Neural cell (in vitro differentiated cells): Measurements from ENCODE around the gene LRRC45. TPM values are rescaled to one million over a fixed set of nuclear protein-coding genes. Genes with fewer than 3 reads are reported as not detected.

Experiments
- H2AFZ ChIP-seq: fragments of 200-600, 300-800 bp; sonication (generic), shearing (Covaris generic); 2 replicates; pipeline ENCODE4 v1.6.0; 2014; ENCODE audit warnings: low read depth, mild to moderate bottlenecking, antibody characterized with exemption, low read length, moderate library complexity
- H3F3A ChIP-seq: fragments of 200-600 bp; shearing (Covaris generic); 2 replicates; pipeline ENCODE4 v1.6.1; 2016; ENCODE audit warnings: mild to moderate bottlenecking, moderate library complexity, mixed read lengths, antibody characterized with exemption, low read length; ENCODE audit not compliant: insufficient read depth, poor library complexity, severe bottlenecking
- H3K27ac ChIP-seq: fragments of 200-600, 300-800 bp; sonication (generic), shearing (Covaris generic); 2 replicates; pipeline ENCODE4 v1.5.1; 2014; ENCODE audit warnings: mild to moderate bottlenecking, low read length, moderate library complexity
- H3K27me3 ChIP-seq: fragments of 300-800, 200-600 bp; sonication (generic), shearing (Covaris generic); 2 replicates; pipeline ENCODE4 v1.6.0; 2014; ENCODE audit warnings: mild to moderate bottlenecking, low read depth, low read length, moderate library complexity; ENCODE audit not compliant: insufficient read depth
- H3K36me3 ChIP-seq: fragments of 300-800, 200-600 bp; sonication (generic), shearing (Covaris generic); 2 replicates; pipeline ENCODE4 v1.5.1; 2014; ENCODE audit warnings: mild to moderate bottlenecking, antibody characterized with exemption, low read length, moderate library complexity; ENCODE audit not compliant: insufficient read depth
- H3K4me2 ChIP-seq: fragments of 300-800, 200-600 bp; sonication (generic), shearing (Covaris generic); 2 replicates; pipeline ENCODE4 v1.6.0; 2014; ENCODE audit warnings: mild to moderate bottlenecking, low read length
- H3K4me3 ChIP-seq: fragments of 300-800, 200-600 bp; sonication (generic), shearing (Covaris generic); 2 replicates; pipeline ENCODE4 v1.5.1; 2014; ENCODE audit warnings: mild to moderate bottlenecking, low read length, moderate library complexity
- H3K79me2 ChIP-seq: fragments of 200-600 bp; shearing (Covaris generic); replicated peaks from 2 replicates; pipeline ENCODE4 v1.6.0; 2014; ENCODE audit warnings: mild to moderate bottlenecking, low read length, moderate library complexity; ENCODE audit not compliant: insufficient read depth
- H3K9ac ChIP-seq: fragments of 300-800, 200-600 bp; sonication (generic), shearing (Covaris generic); 2 replicates; pipeline ENCODE4 v1.6.1; 2016; ENCODE audit warnings: mild to moderate bottlenecking, low read length, mixed read lengths
- H3K9me2 ChIP-seq: fragments of 200-600 bp; shearing (Covaris generic); 2 replicates; pipeline ENCODE4 v1.6.1; 2016; ENCODE audit warnings: mild to moderate bottlenecking, low read length, mixed read lengths; ENCODE audit not compliant: insufficient read depth
- H3K9me3 ChIP-seq: fragments of 200-600, 300-800 bp; sonication (generic), shearing (Covaris generic); 2 replicates; pipeline ENCODE4 v1.6.1; 2016; ENCODE audit warnings: mild to moderate bottlenecking, mixed run types, low read length, moderate library complexity, mixed read lengths
- H4K20me1 ChIP-seq: fragments of 200-600 bp; shearing (Covaris generic); 2 replicates; pipeline ENCODE4 v1.6.1; 2016; ENCODE audit warnings: mild to moderate bottlenecking, mixed run types; ENCODE audit not compliant: insufficient read depth
- CTCF ChIP-seq: fragments of 450-650 bp; IDR thresholded peaks from 2 replicates; pipeline ENCODE4 v1.5.1; 2014; ENCODE audit warnings: antibody characterized with exemption, mild to moderate bottlenecking, moderate library complexity; ENCODE audit not compliant: poor library complexity, severe bottlenecking
- EP300 ChIP-seq: fragments of 450-650 bp; conservative IDR thresholded peaks from 2 replicates; pipeline ENCODE4 v1.6.1; 2014; ENCODE audit warnings: antibody characterized with exemption, mild to moderate bottlenecking, moderate library complexity; ENCODE audit not compliant: poor library complexity, severe bottlenecking
- EZH2 ChIP-seq: fragments of 200-600, 300-800 bp; shearing (Covaris generic), sonication (generic); IDR thresholded peaks from 2 replicates; pipeline ENCODE4 v1.6.1; 2014; ENCODE audit warnings: antibody characterized with exemption, low read length, borderline replicate concordance, mild to moderate bottlenecking; ENCODE audit not compliant: insufficient read depth, poor library complexity, severe bottlenecking
- MXI1 ChIP-seq: fragments of 450-650 bp; conservative IDR thresholded peaks from 2 replicates; pipeline ENCODE4 v1.6.1; 2014; ENCODE audit warnings: antibody characterized with exemption, mild to moderate bottlenecking; ENCODE audit not compliant: poor library complexity, severe bottlenecking
- POLR2AphosphoS5 ChIP-seq: IDR thresholded peaks from 2 replicates; pipeline ENCODE4 v1.6.1; 2012
- RAD21 ChIP-seq: fragments of 450-650 bp; conservative IDR thresholded peaks from 2 replicates; pipeline ENCODE4 v1.6.1; 2014; ENCODE audit warnings: antibody characterized with exemption, mild to moderate bottlenecking, moderate library complexity
- SMC3 ChIP-seq: fragments of 450-650 bp; conservative IDR thresholded peaks from 2 replicates; pipeline ENCODE4 v1.6.1; 2014; ENCODE audit warnings: antibody characterized with exemption, mild to moderate bottlenecking, moderate library complexity; ENCODE audit not compliant: poor library complexity
- TAF1 ChIP-seq: IDR thresholded peaks from 2 replicates; pipeline ENCODE4 v1.6.1; 2012; ENCODE audit warnings: low read depth
- polyA plus RNA-seq: library from polyadenylated mRNA; depleted of rRNA; stranded (reverse); fragments of >200 nt; gene quantifications from 2 replicates; pipeline ENCODE4 v1.2.3, GENCODE V29; 2014
- TF ChIP-seq, protein P1 (sequence below): IDR thresholded peaks from 2 replicates; pipeline ENCODE4 v1.6.1; 2012; ENCODE audit warnings: borderline replicate concordance

LRRC45 gene
- polyA plus RNA-seq, 1 donor from 2014 or later: 51.7 TPM

DNA sequence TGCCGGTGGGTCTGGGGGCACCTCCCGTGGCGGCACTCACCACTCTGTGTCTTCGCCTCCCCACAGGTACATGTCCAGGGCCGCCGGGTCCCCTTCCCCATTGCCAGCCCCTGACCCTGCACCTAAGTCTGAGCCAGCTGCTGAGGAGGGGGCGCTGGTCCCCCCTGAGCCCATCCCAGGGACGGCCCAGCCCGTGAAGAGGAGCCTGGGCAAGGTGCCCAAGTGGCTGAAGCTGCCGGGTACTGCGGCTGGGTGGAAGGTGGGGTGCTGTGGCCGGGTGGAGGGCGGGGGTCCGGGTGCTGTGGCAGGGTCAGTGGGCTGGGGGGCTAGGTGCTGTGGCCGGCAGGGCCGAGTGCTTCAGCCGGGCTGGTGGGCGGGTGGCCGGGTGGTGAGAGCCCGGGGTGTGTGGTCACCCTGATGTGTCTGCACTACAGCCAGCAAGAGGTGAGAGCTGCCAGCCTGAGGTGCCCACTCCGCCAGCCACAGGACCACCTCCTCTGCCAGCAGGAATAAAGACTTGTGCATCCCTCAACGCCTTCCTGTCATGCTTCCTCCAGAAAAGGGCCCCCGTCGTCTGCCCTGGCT, 6.1 kb upstream of the LRRC45 start:
- no peaks in the 10 kb centered on the region for H4K20me1 ChIP-seq
- no peak overlapping the region for H3K4me2 ChIP-seq
- no peak overlapping the region for H2AFZ ChIP-seq
- no peak for TF ChIP-seq POLR2AphosphoS5
- TF ChIP-seq SMC3: no peak
- TF ChIP-seq TAF1: no peak
- no peak for TF ChIP-seq MXI1
- TF ChIP-seq, protein P1, sequence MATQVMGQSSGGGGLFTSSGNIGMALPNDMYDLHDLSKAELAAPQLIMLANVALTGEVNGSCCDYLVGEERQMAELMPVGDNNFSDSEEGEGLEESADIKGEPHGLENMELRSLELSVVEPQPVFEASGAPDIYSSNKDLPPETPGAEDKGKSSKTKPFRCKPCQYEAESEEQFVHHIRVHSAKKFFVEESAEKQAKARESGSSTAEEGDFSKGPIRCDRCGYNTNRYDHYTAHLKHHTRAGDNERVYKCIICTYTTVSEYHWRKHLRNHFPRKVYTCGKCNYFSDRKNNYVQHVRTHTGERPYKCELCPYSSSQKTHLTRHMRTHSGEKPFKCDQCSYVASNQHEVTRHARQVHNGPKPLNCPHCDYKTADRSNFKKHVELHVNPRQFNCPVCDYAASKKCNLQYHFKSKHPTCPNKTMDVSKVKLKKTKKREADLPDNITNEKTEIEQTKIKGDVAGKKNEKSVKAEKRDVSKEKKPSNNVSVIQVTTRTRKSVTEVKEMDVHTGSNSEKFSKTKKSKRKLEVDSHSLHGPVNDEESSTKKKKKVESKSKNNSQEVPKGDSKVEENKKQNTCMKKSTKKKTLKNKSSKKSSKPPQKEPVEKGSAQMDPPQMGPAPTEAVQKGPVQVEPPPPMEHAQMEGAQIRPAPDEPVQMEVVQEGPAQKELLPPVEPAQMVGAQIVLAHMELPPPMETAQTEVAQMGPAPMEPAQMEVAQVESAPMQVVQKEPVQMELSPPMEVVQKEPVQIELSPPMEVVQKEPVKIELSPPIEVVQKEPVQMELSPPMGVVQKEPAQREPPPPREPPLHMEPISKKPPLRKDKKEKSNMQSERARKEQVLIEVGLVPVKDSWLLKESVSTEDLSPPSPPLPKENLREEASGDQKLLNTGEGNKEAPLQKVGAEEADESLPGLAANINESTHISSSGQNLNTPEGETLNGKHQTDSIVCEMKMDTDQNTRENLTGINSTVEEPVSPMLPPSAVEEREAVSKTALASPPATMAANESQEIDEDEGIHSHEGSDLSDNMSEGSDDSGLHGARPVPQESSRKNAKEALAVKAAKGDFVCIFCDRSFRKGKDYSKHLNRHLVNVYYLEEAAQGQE: no peak
- TF ChIP-seq EP300: no peak
- TF ChIP-seq EZH2: no peak
- no peak for TF ChIP-seq RAD21
- no peak for TF ChIP-seq CTCF
- no peaks in the 10 kb centered on the region for H3K36me3 ChIP-seq
- H3K4me3 ChIP-seq: no peak overlapping the region
- H3K9ac ChIP-seq: no peak overlapping the region
- H3K27me3 ChIP-seq: no peaks in the 10 kb centered on the region
- H3K9me3 ChIP-seq: no peaks in the 10 kb centered on the region
- H3K27ac ChIP-seq: no peak overlapping the region
- no peaks in the 10 kb centered on the region for H3F3A ChIP-seq
- H3K9me2 ChIP-seq: no peaks in the 10 kb centered on the region
- H3K79me2 ChIP-seq: peaks cover 8% of the 10 kb centered on the region

DNA sequence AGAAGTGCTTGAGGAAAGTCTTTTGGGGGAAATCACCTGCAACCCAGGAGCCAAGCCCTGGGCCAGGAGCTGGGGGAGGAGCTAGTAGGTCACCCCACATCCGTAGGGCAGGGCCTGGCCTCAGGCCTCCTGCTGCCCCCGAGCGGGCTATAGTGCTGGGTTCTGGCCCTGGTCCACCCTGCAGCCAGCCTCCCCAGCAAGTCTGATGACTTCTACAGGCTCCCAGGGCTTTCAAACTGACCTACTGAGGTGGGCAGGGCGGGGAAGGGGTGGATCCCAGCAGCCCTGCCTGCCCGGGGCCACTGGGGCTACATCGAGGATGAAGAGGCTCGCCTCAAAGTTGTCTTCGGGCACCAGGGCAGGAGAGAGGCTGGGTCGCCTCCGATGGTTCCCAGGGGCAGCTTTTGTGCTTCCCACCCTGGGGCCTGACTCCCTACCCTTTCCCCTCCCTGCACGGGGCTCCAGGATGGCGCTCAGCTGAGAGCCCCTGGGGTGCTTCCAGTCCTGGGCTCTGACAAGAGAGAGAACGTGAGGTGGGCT, 5.4 kb upstream of the LRRC45 start:
- Histone ChIP-seq H3K9ac (no peak overlapping the region), H4K20me1 (no peaks in the 10 kb centered on the region), H3K9me3 (no peaks in the 10 kb centered on the region), H3K4me3 (no peak overlapping the region), H3K27me3 (no peaks in the 10 kb centered on the region), H3K4me2 (no peak overlapping the region), H3K79me2 (peaks cover 11% of the 10 kb centered on the region), H3K27ac (no peak overlapping the region), H3F3A (no peaks in the 10 kb centered on the region), H3K36me3 (no peaks in the 10 kb centered on the region), H2AFZ (no peak overlapping the region), H3K9me2 (no peaks in the 10 kb centered on the region)
- TF ChIP-seq SMC3 (no peak), POLR2AphosphoS5 (no peak), EP300 (no peak), MXI1 (no peak), EZH2 (no peak), CTCF (no peak), TAF1 (no peak), RAD21 (no peak)
- TF ChIP-seq, protein P1: no peak
